Stimulated activated CD8-positive, alpha-beta memory T cell treated with anti-CD3 and anti-CD28 coated beads, Interleukin-4, amount 100 ng/mL, for 48 hours (primary cell): ENCODE measurements around the gene PPP4R1.

Source experiments
- DNase-seq: peaks from one replicate; pipeline ENCODE4 v3.0.0-alpha.2; 2020

The PPP4R1 gene

GRCh38 chr18:9542924-9543323, 71.4 kb downstream of the PPP4R1 start:
- DNase-seq, result no peak

DNA sequence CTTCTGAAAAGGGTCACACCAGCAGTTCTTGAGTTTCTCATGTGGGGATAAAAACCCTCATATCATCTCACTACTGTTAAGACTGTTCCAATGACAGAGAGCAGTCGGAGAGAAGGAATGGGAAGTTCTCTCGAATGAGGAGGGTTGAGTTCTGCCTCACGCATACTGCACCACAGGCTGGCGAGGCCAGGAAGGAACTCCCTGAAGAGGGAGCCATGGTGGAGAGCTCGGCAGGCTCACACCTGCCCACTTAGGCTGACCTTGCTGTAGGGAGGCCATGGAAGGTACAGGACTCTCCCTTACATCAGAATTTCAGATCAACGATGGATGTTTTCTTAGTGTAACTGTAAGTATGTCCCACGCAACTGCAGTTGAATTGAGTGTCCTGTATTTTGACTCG, 74.4 kb downstream of the PPP4R1 start:
- DNase-seq, result no peak

GRCh38 chr18:9539283-9539682, 75.1 kb downstream of the PPP4R1 start:
- DNase-seq, result no peak

DNA sequence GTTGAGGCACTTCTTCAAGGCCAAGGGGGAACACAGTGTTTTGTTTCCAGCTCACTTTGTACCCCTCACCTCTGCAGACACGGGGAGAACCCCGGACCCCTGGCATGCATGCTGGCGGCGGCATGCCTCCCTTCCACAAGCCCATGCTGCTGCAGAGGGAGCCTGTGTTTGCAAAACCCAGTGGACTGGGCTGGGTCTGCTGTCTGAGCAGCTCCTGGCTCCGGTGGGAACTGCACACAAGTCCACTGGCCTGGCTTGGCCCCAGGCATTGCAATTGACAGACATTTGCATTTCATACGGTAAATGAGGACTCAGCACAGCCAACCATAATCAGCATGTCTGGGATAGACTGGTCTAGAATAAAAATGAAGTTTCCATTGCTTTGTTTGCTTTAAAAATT, 76.7 kb downstream of the PPP4R1 start:
- no peak for DNase-seq

DNA sequence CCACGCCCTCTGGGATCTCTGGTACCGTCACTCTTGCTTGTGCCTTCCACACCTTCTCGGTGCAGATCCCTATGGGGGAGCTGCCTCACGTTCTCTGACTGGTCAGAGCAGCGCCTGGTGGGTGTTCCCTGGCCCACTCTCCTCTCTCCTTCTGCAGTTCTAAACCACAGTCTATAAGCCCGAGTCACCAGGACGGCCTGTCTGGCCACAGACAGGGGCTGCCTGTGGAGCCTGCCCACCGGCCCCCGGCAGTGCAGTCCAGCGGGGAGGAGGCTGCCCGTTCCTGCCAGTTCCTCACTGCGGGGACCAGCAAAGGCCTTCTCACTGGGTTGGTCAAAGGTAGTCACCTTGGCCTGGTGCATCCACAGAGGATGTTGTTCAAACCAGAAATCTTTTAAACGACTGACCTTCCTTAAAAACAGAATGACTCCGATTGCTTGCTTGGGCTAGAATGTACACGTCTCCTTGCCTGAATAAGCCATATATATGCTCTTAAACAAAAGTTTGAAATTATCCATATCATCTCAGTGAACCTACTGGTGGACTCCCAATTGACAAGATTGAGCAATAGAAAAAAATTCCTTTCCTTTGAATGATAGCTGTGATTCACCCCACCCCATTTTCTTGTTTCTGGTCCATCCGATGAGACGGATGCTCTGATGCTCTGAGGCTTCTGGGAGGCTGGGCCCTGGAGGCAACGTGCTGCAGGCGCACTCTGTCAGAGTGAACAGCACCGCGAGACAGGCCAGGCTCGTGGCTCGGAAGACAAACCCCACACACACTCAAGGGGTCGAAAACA, 77.8 kb downstream of the PPP4R1 start:
- no peak for DNase-seq

DNA sequence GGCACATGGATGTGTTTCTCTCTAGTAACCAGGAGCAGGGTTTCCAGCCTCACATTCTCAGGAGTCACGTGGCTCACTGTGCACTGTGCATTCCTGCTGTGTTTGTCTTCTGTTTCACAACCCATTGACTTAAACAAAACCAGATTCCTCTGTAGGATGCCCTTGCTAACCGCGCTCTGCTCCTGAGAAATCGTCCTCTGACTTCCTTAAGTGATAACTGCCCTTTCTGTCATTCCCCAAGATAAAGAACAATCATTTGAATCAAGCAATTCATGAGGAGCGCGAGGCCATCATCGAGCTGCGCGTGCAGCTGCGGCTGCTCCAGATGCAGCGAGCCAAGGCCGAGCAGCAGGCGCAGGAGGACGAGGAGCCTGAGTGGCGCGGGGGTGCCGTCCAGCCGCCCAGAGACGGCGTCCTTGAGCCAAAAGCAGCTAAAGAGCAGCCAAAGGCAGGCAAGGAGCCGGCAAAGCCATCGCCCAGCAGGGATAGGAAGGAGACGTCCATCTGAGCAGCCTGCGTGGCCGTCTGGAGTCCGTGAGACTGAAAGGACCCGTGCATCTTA, 78.8 kb downstream of the PPP4R1 start:
- DNase-seq, result no peak

DNA sequence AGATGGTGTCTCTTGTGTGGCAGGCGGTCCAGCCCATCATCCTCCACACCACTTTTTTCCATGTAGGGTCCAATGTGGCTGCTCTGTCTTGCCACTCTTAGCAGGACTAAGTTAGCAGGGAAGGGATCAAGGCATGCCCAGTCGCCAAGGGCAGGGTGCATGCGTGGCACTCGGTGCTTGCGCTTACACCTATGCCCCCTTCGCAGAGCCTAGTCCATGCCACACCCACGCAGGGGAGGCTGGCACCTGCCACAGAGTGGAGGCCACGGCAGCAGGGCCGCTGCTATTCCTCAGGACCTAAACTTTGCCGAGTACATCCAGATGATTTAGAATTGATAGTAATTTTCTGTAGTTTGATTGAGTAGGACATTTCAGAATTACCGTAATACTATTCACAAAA, 79.5 kb downstream of the PPP4R1 start:
- no peak for DNase-seq

GRCh38 chr18:9531791-9532410, 82.5 kb downstream of the PPP4R1 start:
- DNase-seq, result no peak

DNA sequence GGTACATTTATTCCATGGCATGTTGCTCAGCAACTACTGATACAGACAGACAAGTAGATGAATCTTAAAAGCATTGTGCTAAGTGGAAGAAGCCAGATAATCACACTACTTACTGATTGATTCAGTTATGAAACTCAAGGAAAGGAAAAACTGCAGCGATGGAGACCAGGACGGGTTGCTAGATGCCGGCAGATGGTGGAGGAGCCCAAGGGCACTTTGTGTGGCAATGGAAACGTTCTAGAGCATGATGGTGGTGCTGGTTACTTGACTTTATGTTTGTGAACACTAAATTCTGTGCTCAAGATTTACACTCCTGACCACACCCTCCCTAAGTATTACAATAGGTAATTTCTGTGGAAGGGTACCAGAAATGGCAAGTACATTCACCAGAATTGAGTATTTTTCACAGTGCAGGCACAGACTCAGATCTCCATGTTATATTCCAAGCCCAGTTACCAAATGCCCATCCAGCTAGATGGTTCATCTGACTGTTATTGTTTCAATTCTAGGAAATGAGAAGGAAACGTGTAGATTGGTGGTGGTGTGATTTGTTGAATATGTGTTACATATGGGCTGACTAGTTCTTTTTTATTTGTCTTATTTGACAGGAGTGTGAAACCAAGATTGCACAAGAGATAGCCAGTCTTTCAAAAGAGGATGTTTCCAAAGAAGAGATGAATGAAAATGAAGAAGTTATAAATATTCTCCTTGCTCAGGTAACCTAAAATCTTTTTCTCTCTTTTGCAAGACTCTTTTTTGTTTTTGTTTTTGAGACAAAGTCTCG, 83.9 kb downstream of the PPP4R1 start:
- no peak for DNase-seq

DNA sequence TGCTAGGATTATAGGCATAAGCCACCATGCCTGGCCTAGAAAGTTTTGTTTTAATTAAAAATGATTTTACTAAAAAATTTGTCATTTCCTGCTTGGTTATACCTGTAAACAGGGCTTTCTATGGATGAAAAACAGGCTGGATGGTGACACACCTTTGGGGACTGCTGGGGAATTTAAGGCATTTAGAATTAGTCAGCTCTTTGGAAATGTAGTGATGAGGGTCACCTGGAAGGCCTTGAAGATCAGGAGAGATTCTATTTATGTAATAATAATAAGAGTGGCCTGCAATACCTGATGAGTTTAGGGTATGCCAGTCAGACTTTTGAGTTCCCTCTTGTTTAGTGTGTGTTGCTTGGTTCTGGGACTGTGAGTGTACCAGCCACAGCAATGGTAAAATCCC, 87.9 kb downstream of the PPP4R1 start:
- DNase-seq, result no peak

DNA sequence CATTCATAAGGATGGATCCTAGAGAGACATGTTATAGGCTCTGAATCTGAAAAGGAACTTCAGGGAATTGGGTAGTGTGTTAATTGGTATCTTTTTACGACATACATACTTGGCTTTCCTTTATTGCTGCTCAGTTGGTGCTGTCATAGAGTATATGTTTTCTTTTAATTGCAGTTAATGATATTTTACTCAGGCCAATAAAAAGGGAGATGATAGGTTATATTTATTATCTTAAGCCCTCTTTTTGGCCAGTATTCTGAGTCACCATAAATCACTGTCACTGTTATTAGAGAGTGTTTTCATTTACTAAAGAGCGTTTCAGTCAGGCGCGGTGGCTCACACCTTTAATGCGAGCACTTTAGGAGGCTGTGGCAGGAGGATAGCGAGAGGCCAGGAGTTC, 91.4 kb downstream of the PPP4R1 start:
- no peak for DNase-seq

GRCh38 chr18:9521770-9522169, 92.6 kb downstream of the PPP4R1 start:
- no peak for DNase-seq

- no peak for DNase-seq
These were observed 93.7 kb downstream of the PPP4R1 start for GRCh38 chr18:9520666-9521065.

DNA sequence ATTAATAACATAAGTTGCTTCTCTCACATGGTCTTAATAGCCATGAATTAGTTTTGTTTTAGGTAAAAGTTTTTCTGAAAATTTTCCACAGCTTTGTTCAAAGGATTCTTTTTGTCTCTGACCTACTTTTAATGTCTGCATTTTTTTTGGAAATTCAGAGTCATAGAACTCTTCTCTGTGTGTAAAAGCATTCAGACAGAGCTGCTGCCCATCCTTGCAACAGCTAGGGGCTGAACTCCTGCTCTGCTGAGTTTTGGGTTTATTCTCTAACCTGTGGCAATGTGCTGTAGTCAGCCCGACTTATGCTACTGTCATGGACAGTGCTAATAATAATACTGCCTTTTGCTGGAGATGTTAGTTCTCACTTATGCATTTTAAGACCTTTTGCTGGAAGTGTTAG, 95.0 kb downstream of the PPP4R1 start:
- no peak for DNase-seq

DNA sequence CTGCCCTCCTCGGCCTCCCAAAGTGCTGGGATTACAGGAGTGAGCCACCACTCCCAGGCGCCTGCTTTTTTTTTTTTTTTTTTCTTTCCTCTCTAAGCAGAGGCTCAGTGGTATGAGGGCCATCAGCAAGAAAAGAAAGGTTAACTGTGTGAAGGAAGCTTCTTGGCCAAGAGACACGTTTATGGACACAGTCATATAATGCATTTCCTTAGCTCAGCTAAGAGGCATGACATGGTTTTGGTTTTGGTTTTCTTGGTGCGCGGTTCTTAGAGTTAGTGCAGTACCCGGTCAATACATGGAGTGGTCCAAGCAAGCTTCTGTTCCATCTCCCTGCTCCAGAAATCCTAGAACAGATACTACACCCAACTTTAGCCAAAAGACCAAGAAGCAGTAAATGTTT, 96.5 kb downstream of the PPP4R1 start:
- no peak for DNase-seq

- DNase-seq, result no peak
These were observed 97.8 kb downstream of the PPP4R1 start for GRCh38 chr18:9516437-9517064.

GRCh38 chr18:9513971-9514512, 100.3 kb downstream of the PPP4R1 start:
- no peak for DNase-seq

GRCh38 chr18:9508446-9509025, 105.8 kb downstream of the PPP4R1 start:
- DNase-seq, result no peak

DNA sequence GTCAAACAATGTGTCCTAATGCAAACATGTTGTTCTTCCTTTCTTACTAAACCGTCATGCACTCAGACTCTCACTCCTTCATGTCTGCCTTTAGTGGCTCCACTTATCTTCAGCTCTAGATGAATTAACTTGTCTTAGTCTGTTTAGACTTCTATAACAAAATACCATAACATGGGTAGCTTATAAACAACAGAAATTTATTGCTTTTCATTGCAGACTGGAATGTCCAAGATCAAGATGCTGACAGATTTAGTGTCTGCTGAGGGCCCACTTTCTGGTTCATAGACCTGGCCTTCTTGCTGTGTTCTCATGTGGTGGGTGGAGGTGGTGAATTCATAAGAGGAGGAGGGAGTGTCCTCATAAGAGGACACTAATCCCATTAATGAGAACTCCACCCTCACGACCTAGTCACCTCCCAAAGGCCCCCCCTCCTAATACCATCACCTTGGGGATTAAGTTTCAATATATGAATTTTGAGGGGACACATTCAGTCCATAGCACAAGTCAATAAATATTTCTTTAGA, 106.7 kb downstream of the PPP4R1 start:
- DNase-seq, result no peak

- DNase-seq, result no peak
These were observed 108.1 kb downstream of the PPP4R1 start for GRCh38 chr18:9506046-9506792.
